Activated T-cell treated with anti-CD3 and anti-CD28 coated beads, Interleukin-2, amount 50 U/mL, for 4 hours (primary cell): ENCODE data around the gene INF2. TPM values are rescaled to one million over a fixed set of nuclear protein-coding genes. Genes with fewer than 3 reads are reported as not detected.
A peak's percentile ranks its signal among the peaks of the same experiment; 100 is the strongest.
"Not testable (repeated sequence)": the region's sequence is repeated elsewhere in the genome, so short reads cannot be mapped to it uniquely, and the experiment has no call there.

Experiments
- ATAC-seq, 2 donors: fragments of 200-7000 bp; cut with Tn5 transposase; one replicate each; pipeline ENCODE4 v1.10.0; 2021
- DNase-seq: peaks from one replicate; pipeline ENCODE4 v3.0.0-alpha.2; 2020
- H3K27me3 Mint-ChIP-seq: one replicate; pipeline ENCODE4 v1.8.0; 2021; ENCODE audit warnings: low read depth, mixed read lengths
- H3K36me3 Mint-ChIP-seq: one replicate; pipeline ENCODE4 v1.8.0; 2022; ENCODE audit warnings: mixed read lengths; ENCODE audit not compliant: insufficient read depth
- H3K4me1 Mint-ChIP-seq: one replicate; pipeline ENCODE4 v1.8.0; 2021; ENCODE audit warnings: low read depth, mixed read lengths
- H3K4me3 Mint-ChIP-seq: one replicate; pipeline ENCODE4 v1.8.0; 2021; ENCODE audit warnings: mild to moderate bottlenecking, moderate library complexity, mixed read lengths
- H3K9me3 Mint-ChIP-seq: one replicate; pipeline ENCODE4 v1.8.0; 2021; ENCODE audit warnings: mixed read lengths
- total RNA-seq, 3 donors: library from RNA; stranded (reverse); gene quantifications; one replicate each; pipeline ENCODE4 v1.2.1, GENCODE V29; 2021

The INF2 gene
- total RNA-seq, 3 donors from 2014 or later, result 51.8 to 54.9 (median 54.5) TPM

GRCh38 chr14:104652386-104652785 lies 37.0 kb upstream of the INF2 start:
- Mint-ChIP-seq H3K4me3 (no peak overlapping the region), H3K27me3 (peaks cover 6% of the 10 kb centered on the region), H3K9me3 (no peaks in the 10 kb centered on the region), H3K4me1 (peaks cover 12% of the 10 kb centered on the region), H3K36me3 (no peaks in the 10 kb centered on the region)
- ATAC-seq (no peak), DNase-seq (no peak)

GRCh38 chr14:104653130-104653920 lies 36.1 kb upstream of the INF2 start:
- not testable (repeated sequence) for ATAC-seq, H3K4me3 Mint-ChIP-seq, H3K27me3 Mint-ChIP-seq, H3K9me3 Mint-ChIP-seq, DNase-seq, H3K36me3 Mint-ChIP-seq
- H3K4me1 Mint-ChIP-seq, result peaks cover 18% of the 10 kb centered on the region

- Mint-ChIP-seq H3K4me1 (peaks cover 20% of the 10 kb centered on the region), H3K4me3 (no peak overlapping the region), H3K9me3 (no peaks in the 10 kb centered on the region), H3K27me3 (peaks cover 6% of the 10 kb centered on the region), H3K36me3 (no peaks in the 10 kb centered on the region)
- no peak for ATAC-seq
- no peak for DNase-seq
These were observed 35.3 kb upstream of the INF2 start for GRCh38 chr14:104654119-104654518.

GRCh38 chr14:104655128-104655848 lies 34.1 kb upstream of the INF2 start:
- H3K27me3 Mint-ChIP-seq, result peaks cover 3% of the 10 kb centered on the region
- no peak for DNase-seq
- ATAC-seq, result no peak
- no peaks in the 10 kb centered on the region for H3K9me3 Mint-ChIP-seq
- H3K4me1 Mint-ChIP-seq, result peaks cover 18% of the 10 kb centered on the region
- no peaks in the 10 kb centered on the region for H3K36me3 Mint-ChIP-seq
- no peak overlapping the region for H3K4me3 Mint-ChIP-seq

- Mint-ChIP-seq H3K4me3 (no peak overlapping the region), H3K36me3 (no peaks in the 10 kb centered on the region), H3K4me1 (peaks cover 19% of the 10 kb centered on the region), H3K27me3 (peaks cover 9% of the 10 kb centered on the region), H3K9me3 (peaks cover 2% of the 10 kb centered on the region)
- no peak for ATAC-seq
- no peak for DNase-seq
These were observed 33.3 kb upstream of the INF2 start for GRCh38 chr14:104656014-104656714.

GRCh38 chr14:104657101-104657524 lies 32.3 kb upstream of the INF2 start:
- Mint-ChIP-seq H3K4me3 (no peak overlapping the region), H3K4me1 (peaks cover 19% of the 10 kb centered on the region), H3K36me3 (no peaks in the 10 kb centered on the region), H3K27me3 (peaks cover 14% of the 10 kb centered on the region), H3K9me3 (peaks cover 6% of the 10 kb centered on the region)
- peak in 1 of 2 donors; percentile 20 for ATAC-seq
- no peak for DNase-seq

GRCh38 chr14:104657563-104658324 lies 31.7 kb upstream of the INF2 start:
- DNase-seq (no peak), ATAC-seq (no peak)
- peaks cover 17% of the 10 kb centered on the region for H3K27me3 Mint-ChIP-seq
- H3K4me1 Mint-ChIP-seq, result peaks cover 19% of the 10 kb centered on the region
- H3K36me3 Mint-ChIP-seq, result no peaks in the 10 kb centered on the region
- H3K9me3 Mint-ChIP-seq, result peaks cover 6% of the 10 kb centered on the region
- no peak overlapping the region for H3K4me3 Mint-ChIP-seq

- no peak for ATAC-seq
- Mint-ChIP-seq H3K4me3 (no peak overlapping the region), H3K27me3 (peaks cover 17% of the 10 kb centered on the region), H3K36me3 (no peaks in the 10 kb centered on the region), H3K9me3 (peaks cover 6% of the 10 kb centered on the region), H3K4me1 (peaks cover 19% of the 10 kb centered on the region)
- DNase-seq, result no peak
These were observed 31.1 kb upstream of the INF2 start for GRCh38 chr14:104658325-104658712.

- ATAC-seq (no peak), DNase-seq (no peak)
- H3K4me1 Mint-ChIP-seq, result peaks cover 24% of the 10 kb centered on the region
- peaks cover 18% of the 10 kb centered on the region for H3K27me3 Mint-ChIP-seq
- no peak overlapping the region for H3K4me3 Mint-ChIP-seq
- no peaks in the 10 kb centered on the region for H3K36me3 Mint-ChIP-seq
- peaks cover 6% of the 10 kb centered on the region for H3K9me3 Mint-ChIP-seq
These were observed 30.3 kb upstream of the INF2 start for GRCh38 chr14:104659146-104659545.

GRCh38 chr14:104659764-104660523 lies 29.5 kb upstream of the INF2 start:
- Mint-ChIP-seq H3K4me1 (peaks cover 30% of the 10 kb centered on the region), H3K9me3 (peaks cover 6% of the 10 kb centered on the region), H3K36me3 (no peaks in the 10 kb centered on the region), H3K4me3 (no peak overlapping the region), H3K27me3 (peaks cover 20% of the 10 kb centered on the region)
- ATAC-seq (no peak), DNase-seq (no peak)

GRCh38 chr14:104660597-104660996 lies 28.8 kb upstream of the INF2 start:
- no peak for DNase-seq
- peak in 1 of 2 donors; percentile 8 for ATAC-seq
- Mint-ChIP-seq H3K9me3 (peaks cover 6% of the 10 kb centered on the region), H3K4me1 (peaks cover 36% of the 10 kb centered on the region), H3K4me3 (no peak overlapping the region), H3K27me3 (peaks cover 24% of the 10 kb centered on the region), H3K36me3 (no peaks in the 10 kb centered on the region)

- no peak overlapping the region for H3K4me3 Mint-ChIP-seq
- H3K4me1 Mint-ChIP-seq, result peaks cover 40% of the 10 kb centered on the region
These were observed 28.3 kb upstream of the INF2 start for GRCh38 chr14:104661086-104661485.

GRCh38 chr14:104661528-104662157 lies 27.8 kb upstream of the INF2 start:
- not testable (repeated sequence) for H3K4me3 Mint-ChIP-seq, DNase-seq, H3K36me3 Mint-ChIP-seq, H3K9me3 Mint-ChIP-seq, ATAC-seq
- H3K4me1 Mint-ChIP-seq, result peaks cover 38% of the 10 kb centered on the region
- peaks cover 24% of the 10 kb centered on the region for H3K27me3 Mint-ChIP-seq

More at GRCh38 chr14:104661086-104661485, 28.3 kb upstream of the INF2 start:
- peaks cover 6% of the 10 kb centered on the region for H3K9me3 Mint-ChIP-seq
- DNase-seq, result no peak
- H3K27me3 Mint-ChIP-seq, result peaks cover 24% of the 10 kb centered on the region
- H3K36me3 Mint-ChIP-seq, result no peaks in the 10 kb centered on the region
- ATAC-seq, result no peak
